ENCODE measurements around the gene ERC2.

The ERC2 gene

GRCh38 chr3:55598224-55598623 is 870.0 kb downstream of the ERC2 start:
- no peaks in the 10 kb centered on the region for H3K27me3 ChIP-seq (ENCODE audit: control insufficient read depth in 1 of 2, insufficient read depth in 2 of 2, low read length in 2 of 2)
- no peaks in the 10 kb centered on the region for H3K36me3 ChIP-seq (ENCODE audit: insufficient read depth, low read length)
- H3K4me3 ChIP-seq (ENCODE audit: low read depth in 1 of 2, low read length in 2 of 2): no peak overlapping the region
- H3K4me1 ChIP-seq (ENCODE audit: insufficient read depth, low read length): peaks cover 13% of the 10 kb centered on the region
- no peak overlapping the region for H3K27ac ChIP-seq (ENCODE audit: low read depth, low read length)
- no peaks in the 10 kb centered on the region for H3K9me3 ChIP-seq (ENCODE audit: low read length)
- H3K9ac ChIP-seq (ENCODE audit: low read length): no peak overlapping the region

- no peaks in the 10 kb centered on the region for H3K27me3 ChIP-seq (ENCODE audit: control insufficient read depth in 1 of 2, insufficient read depth in 2 of 2, low read length in 2 of 2)
- no peak overlapping the region for H3K9ac ChIP-seq (ENCODE audit: low read length)
- peaks cover 16% of the 10 kb centered on the region for H3K4me1 ChIP-seq (ENCODE audit: insufficient read depth, low read length)
- no peaks in the 10 kb centered on the region for H3K36me3 ChIP-seq (ENCODE audit: insufficient read depth, low read length)
- no peak overlapping the region for H3K4me3 ChIP-seq (ENCODE audit: low read depth in 1 of 2, low read length in 2 of 2)
- no peak overlapping the region for H3K27ac ChIP-seq (ENCODE audit: low read depth, low read length)
- no peaks in the 10 kb centered on the region for H3K9me3 ChIP-seq (ENCODE audit: low read length)
Observed at GRCh38 chr3:55597641-55598040, 870.6 kb downstream of the ERC2 start.

- Histone ChIP-seq H3K36me3 (ENCODE audit: insufficient read depth, low read length) (no peaks in the 10 kb centered on the region), H3K4me1 (ENCODE audit: insufficient read depth, low read length) (peaks cover 21% of the 10 kb centered on the region), H3K27me3 (ENCODE audit: control insufficient read depth in 1 of 2, insufficient read depth in 2 of 2, low read length in 2 of 2) (no peaks in the 10 kb centered on the region), H3K9ac (ENCODE audit: low read length) (no peak overlapping the region), H3K9me3 (ENCODE audit: low read length) (no peaks in the 10 kb centered on the region), H3K4me3 (ENCODE audit: low read depth in 1 of 2, low read length in 2 of 2) (no peak overlapping the region), H3K27ac (ENCODE audit: low read depth, low read length) (no peak overlapping the region)
Observed at GRCh38 chr3:55596212-55596611, 872.1 kb downstream of the ERC2 start.

DNA sequence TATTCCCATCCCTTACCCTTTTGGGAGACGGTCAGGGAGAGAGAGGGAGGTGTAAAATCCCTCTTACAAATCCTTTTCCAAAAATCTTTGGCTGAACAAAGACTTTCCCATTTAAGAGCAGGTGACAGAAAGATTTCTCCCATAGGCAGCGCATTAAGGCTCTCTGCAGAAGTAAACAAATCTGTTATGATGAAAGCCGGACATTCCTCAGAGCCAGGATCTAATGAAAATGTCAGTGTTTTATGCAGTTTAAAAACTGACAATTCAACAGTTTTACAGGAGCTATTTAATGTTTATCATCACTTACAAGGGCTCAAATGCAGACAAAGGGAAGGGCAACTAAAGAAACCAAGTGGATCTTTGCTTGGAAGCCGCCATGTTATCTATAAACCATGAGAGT is 872.8 kb downstream of the ERC2 start:
- Histone ChIP-seq H3K4me1 (ENCODE audit: insufficient read depth, low read length) (peaks cover 21% of the 10 kb centered on the region), H3K27ac (ENCODE audit: low read depth, low read length) (no peak overlapping the region), H3K36me3 (ENCODE audit: insufficient read depth, low read length) (no peaks in the 10 kb centered on the region), H3K9ac (ENCODE audit: low read length) (no peak overlapping the region), H3K27me3 (ENCODE audit: control insufficient read depth in 1 of 2, insufficient read depth in 2 of 2, low read length in 2 of 2) (no peaks in the 10 kb centered on the region), H3K4me3 (ENCODE audit: low read depth in 1 of 2, low read length in 2 of 2) (no peak overlapping the region), H3K9me3 (ENCODE audit: low read length) (no peaks in the 10 kb centered on the region)

- no peak overlapping the region for H3K27ac ChIP-seq (ENCODE audit: low read depth, low read length)
- H3K4me1 ChIP-seq (ENCODE audit: insufficient read depth, low read length): peaks cover 21% of the 10 kb centered on the region
- no peak overlapping the region for H3K9ac ChIP-seq (ENCODE audit: low read length)
- no peaks in the 10 kb centered on the region for H3K9me3 ChIP-seq (ENCODE audit: low read length)
- no peak overlapping the region for H3K4me3 ChIP-seq (ENCODE audit: low read depth in 1 of 2, low read length in 2 of 2)
- no peaks in the 10 kb centered on the region for H3K36me3 ChIP-seq (ENCODE audit: insufficient read depth, low read length)
- no peaks in the 10 kb centered on the region for H3K27me3 ChIP-seq (ENCODE audit: control insufficient read depth in 1 of 2, insufficient read depth in 2 of 2, low read length in 2 of 2)
Observed at GRCh38 chr3:55592572-55592971, 875.7 kb downstream of the ERC2 start.

- Histone ChIP-seq H3K36me3 (ENCODE audit: insufficient read depth, low read length) (no peaks in the 10 kb centered on the region), H3K4me3 (ENCODE audit: low read depth in 1 of 2, low read length in 2 of 2) (no peak overlapping the region), H3K9ac (ENCODE audit: low read length) (no peak overlapping the region), H3K9me3 (ENCODE audit: low read length) (no peaks in the 10 kb centered on the region), H3K4me1 (ENCODE audit: insufficient read depth, low read length) (peaks cover 21% of the 10 kb centered on the region), H3K27me3 (ENCODE audit: control insufficient read depth in 1 of 2, insufficient read depth in 2 of 2, low read length in 2 of 2) (no peaks in the 10 kb centered on the region), H3K27ac (ENCODE audit: low read depth, low read length) (no peak overlapping the region)
Observed at GRCh38 chr3:55591888-55592287, 876.4 kb downstream of the ERC2 start.

DNA sequence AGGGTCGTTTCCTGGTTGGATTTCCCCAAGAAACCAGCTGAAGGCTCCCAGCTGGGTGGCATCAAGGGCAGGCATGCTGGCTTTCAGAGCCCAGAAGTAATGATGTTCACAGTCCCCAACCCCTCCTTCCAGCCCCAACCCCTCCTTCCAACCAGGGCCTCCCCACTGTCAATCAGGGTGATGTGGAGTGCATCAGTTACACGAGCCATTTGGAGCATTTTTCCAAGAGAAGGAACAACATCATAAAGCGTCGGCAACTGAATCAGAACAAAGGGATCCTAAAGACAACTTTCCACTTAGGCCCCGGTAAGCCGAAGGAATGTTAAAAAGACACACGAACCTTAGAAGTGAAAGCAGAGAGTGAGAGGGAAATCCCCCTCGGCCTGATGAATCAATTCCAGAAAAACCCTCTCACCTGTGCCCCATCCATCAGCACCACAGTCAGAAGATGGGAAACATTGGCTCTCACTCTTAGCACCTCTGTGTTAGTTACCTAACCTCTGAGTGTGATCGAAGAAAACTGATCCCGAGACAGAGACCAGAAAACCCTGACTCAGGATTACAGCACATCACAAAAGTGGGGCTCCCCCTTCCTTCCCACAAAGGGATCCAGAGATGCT is 880.0 kb downstream of the ERC2 start:
- no peak overlapping the region for H3K4me3 ChIP-seq (ENCODE audit: low read depth in 1 of 2, low read length in 2 of 2)
- H3K4me1 ChIP-seq (ENCODE audit: insufficient read depth, low read length): peaks cover 28% of the 10 kb centered on the region
- H3K36me3 ChIP-seq (ENCODE audit: insufficient read depth, low read length): no peaks in the 10 kb centered on the region
- no peaks in the 10 kb centered on the region for H3K27me3 ChIP-seq (ENCODE audit: control insufficient read depth in 1 of 2, insufficient read depth in 2 of 2, low read length in 2 of 2)
- H3K27ac ChIP-seq (ENCODE audit: low read depth, low read length): no peak overlapping the region
- no peak overlapping the region for H3K9ac ChIP-seq (ENCODE audit: low read length)
- H3K9me3 ChIP-seq (ENCODE audit: low read length): no peaks in the 10 kb centered on the region

- Histone ChIP-seq H3K4me3 (ENCODE audit: low read depth in 1 of 2, low read length in 2 of 2) (no peak overlapping the region), H3K36me3 (ENCODE audit: insufficient read depth, low read length) (no peaks in the 10 kb centered on the region), H3K9ac (ENCODE audit: low read length) (no peak overlapping the region), H3K9me3 (ENCODE audit: low read length) (no peaks in the 10 kb centered on the region), H3K27ac (ENCODE audit: low read depth, low read length) (no peak overlapping the region), H3K27me3 (ENCODE audit: control insufficient read depth in 1 of 2, insufficient read depth in 2 of 2, low read length in 2 of 2) (no peaks in the 10 kb centered on the region), H3K4me1 (ENCODE audit: insufficient read depth, low read length) (peaks cover 20% of the 10 kb centered on the region)
Observed at GRCh38 chr3:55585856-55586255, 882.4 kb downstream of the ERC2 start.

DNA sequence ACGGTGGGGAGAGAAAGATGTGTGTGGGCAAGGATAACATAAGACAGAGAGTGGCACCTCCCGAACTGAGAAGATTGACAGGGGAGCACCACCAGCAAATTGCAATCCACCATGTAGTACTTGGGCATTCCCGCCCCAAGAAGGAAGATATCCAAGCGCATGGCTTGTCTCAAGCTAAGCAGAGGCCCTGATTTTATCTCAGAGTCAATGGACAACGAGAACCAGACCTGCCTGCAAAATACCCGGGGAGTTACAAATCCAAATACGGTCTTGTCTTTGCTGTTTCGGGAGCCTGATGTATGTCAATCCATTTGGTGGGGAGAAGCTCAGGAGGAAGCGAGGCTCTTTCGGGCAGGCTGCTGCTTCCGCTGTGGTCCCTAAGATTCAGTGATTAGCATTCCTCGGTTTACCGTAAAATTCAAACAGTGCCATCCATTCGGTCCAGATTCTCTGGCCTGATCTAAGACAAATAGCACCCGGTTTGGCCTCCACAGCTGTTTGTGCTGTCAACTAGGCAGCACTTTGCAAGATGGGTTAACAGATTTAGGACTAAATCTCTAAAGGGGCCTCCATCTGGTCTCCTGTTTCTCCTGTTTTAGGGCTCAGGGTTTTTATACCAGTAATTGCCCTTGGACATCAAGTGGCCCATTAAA is 883.4 kb downstream of the ERC2 start:
- H3K36me3 ChIP-seq (ENCODE audit: insufficient read depth, low read length): no peaks in the 10 kb centered on the region
- no peaks in the 10 kb centered on the region for H3K27me3 ChIP-seq (ENCODE audit: control insufficient read depth in 1 of 2, insufficient read depth in 2 of 2, low read length in 2 of 2)
- H3K9me3 ChIP-seq (ENCODE audit: low read length): no peaks in the 10 kb centered on the region
- H3K9ac ChIP-seq (ENCODE audit: low read length): no peak overlapping the region
- no peak overlapping the region for H3K4me3 ChIP-seq (ENCODE audit: low read depth in 1 of 2, low read length in 2 of 2)
- no peak overlapping the region for H3K27ac ChIP-seq (ENCODE audit: low read depth, low read length)
- peaks cover 24% of the 10 kb centered on the region for H3K4me1 ChIP-seq (ENCODE audit: insufficient read depth, low read length)

GRCh38 chr3:55584030-55584429 is 884.2 kb downstream of the ERC2 start:
- Histone ChIP-seq H3K36me3 (ENCODE audit: insufficient read depth, low read length) (no peaks in the 10 kb centered on the region), H3K9ac (ENCODE audit: low read length) (no peak overlapping the region), H3K9me3 (ENCODE audit: low read length) (no peaks in the 10 kb centered on the region), H3K27ac (ENCODE audit: low read depth, low read length) (no peak overlapping the region), H3K4me1 (ENCODE audit: insufficient read depth, low read length) (peaks cover 32% of the 10 kb centered on the region), H3K4me3 (ENCODE audit: low read depth in 1 of 2, low read length in 2 of 2) (no peak overlapping the region), H3K27me3 (ENCODE audit: control insufficient read depth in 1 of 2, insufficient read depth in 2 of 2, low read length in 2 of 2) (no peaks in the 10 kb centered on the region)

DNA sequence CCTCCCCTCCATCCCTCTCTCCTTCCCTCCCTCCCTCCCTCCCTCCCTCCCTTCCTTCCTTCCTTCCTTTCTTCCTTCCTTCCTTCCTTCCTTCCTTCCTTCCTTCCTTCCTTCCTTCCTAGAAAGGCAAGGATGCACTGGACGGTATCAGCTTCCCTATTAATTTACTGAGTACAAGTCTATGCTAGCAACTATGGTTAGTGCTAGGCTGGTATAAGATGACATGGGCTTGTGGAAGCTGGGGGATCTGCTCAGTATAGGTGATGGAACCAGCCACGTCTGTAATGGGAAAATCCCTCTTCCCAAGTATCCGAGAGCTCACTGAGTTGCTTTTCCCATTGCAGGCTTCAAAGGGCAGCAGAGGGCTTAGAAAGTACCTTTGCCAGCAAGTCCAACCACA is 884.8 kb downstream of the ERC2 start:
- Histone ChIP-seq H3K4me3 (ENCODE audit: low read depth in 1 of 2, low read length in 2 of 2) (no peak overlapping the region), H3K36me3 (ENCODE audit: insufficient read depth, low read length) (no peaks in the 10 kb centered on the region), H3K27me3 (ENCODE audit: control insufficient read depth in 1 of 2, insufficient read depth in 2 of 2, low read length in 2 of 2) (no peaks in the 10 kb centered on the region), H3K4me1 (ENCODE audit: insufficient read depth, low read length) (peaks cover 38% of the 10 kb centered on the region), H3K27ac (ENCODE audit: low read depth, low read length) (no peak overlapping the region), H3K9ac (ENCODE audit: low read length) (no peak overlapping the region), H3K9me3 (ENCODE audit: low read length) (no peaks in the 10 kb centered on the region)

DNA sequence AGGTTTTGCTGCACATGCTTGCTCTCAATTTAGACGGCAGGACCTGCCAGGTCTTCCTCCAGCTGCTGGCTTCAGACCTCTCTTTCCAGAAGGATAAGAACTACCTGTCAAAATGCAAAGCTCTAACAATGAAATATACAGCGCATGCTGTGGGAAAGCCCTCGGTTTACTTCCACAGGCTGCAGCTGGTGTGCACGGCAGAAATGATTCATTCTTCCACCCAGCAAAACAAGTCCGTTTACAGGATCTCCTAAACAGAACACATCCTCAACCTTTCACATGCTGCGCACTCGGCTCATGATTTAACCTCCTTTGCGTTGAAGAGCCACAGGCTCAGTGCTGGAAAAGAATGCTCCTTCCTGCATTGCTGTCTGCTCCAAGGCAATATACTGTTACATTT is 888.8 kb downstream of the ERC2 start:
- H3K36me3 ChIP-seq (ENCODE audit: insufficient read depth, low read length): no peaks in the 10 kb centered on the region
- H3K27me3 ChIP-seq (ENCODE audit: control insufficient read depth in 1 of 2, insufficient read depth in 2 of 2, low read length in 2 of 2): no peaks in the 10 kb centered on the region
- no peak overlapping the region for H3K27ac ChIP-seq (ENCODE audit: low read depth, low read length)
- H3K9ac ChIP-seq (ENCODE audit: low read length): no peak overlapping the region
- H3K4me3 ChIP-seq (ENCODE audit: low read depth in 1 of 2, low read length in 2 of 2): peak overlapping the region in 1 of 2 donors; percentile 3
- no peaks in the 10 kb centered on the region for H3K9me3 ChIP-seq (ENCODE audit: low read length)
- peaks cover 28% of the 10 kb centered on the region for H3K4me1 ChIP-seq (ENCODE audit: insufficient read depth, low read length)

Measured in muscle layer of colon (tissue), 2 donors.